ENCODE results near the gene TCF4. TPM values are rescaled to one million over a fixed set of nuclear protein-coding genes. Genes with fewer than 3 reads are reported as not detected.

The TCF4 gene
- total and polyA plus RNA-seq, 5 experiments from 2014 or later, result 0.39 to 8.9 (median 1.1) TPM

DNA sequence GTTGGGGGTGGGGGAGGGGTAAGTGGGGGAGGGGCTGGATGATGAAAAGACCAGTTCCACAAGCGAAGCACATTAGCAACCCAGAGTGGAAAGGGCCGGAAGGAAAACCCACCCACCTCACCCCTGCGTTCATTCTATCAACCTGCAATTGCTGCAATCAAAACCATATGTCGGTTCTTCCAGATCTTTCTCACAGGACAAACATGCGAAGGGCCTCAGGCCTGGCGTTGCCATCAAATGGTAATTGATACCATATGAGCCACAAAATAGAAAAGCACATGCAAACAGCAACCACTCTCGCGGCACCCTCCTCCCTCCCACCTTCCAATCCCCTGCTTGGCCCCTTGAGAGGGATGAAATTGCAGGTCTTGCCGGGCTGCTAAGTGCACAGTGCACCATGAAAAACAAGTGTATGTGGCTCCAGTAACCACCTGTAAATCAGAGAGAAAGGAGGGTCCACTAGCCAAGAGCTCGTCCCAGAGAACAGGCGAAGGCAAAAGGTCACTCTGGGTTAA is 287.5 kb downstream of the TCF4 start:
- Mint-ChIP-seq H3K36me3 (peaks cover 0 to 4% (median 0%) of the 10 kb centered on the region in 3 donors), H3K27ac (no peak overlapping the region), H3K4me1 (peaks cover 0 to 23% (median 0%) of the 10 kb centered on the region in 4 donors), H3K4me3 (no peak overlapping the region), H3K27me3 (peaks cover 0 to 10% (median 0%) of the 10 kb centered on the region in 5 donors), H3K9me3 (peaks cover 0 to 2% (median 0%) of the 10 kb centered on the region in 9 donors)
- POLR2A ChIA-PET, result no interaction called here
- DNase-seq, result no peak
- ATAC-seq, result no peak

DNA sequence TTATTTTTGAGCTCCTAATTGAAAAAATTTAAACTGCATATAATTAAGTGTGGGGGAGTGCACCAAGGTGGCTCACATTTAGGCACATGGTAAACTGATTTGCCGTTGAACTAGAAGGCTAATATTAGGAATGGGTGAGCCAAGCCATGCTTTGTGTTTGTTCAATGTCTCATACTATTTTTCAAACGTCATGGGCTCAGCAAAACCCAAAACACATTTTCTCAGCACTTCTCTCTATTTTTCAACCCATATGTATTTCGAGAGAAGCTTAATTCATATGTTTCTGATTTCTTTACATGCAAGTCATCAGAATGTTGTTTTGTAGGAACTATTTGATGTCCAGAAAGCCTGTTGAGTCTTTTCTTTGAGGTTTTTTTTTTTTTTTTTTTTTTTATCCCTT is 291.2 kb downstream of the TCF4 start:
- H3K36me3 Mint-ChIP-seq, result no peaks in the 10 kb centered on the region
- no peak overlapping the region for H3K27ac Mint-ChIP-seq
- DNase-seq, result no peak
- H3K27me3 Mint-ChIP-seq, result peaks cover 0 to 3% (median 0%) of the 10 kb centered on the region in 5 donors
- H3K4me3 Mint-ChIP-seq, result no peak overlapping the region
- peaks cover 0 to 13% (median 0%) of the 10 kb centered on the region in 4 donors for H3K4me1 Mint-ChIP-seq
- no peaks in the 10 kb centered on the region for H3K9me3 Mint-ChIP-seq
- POLR2A ChIA-PET, result no interaction called here
- ATAC-seq, result no peak

DNA sequence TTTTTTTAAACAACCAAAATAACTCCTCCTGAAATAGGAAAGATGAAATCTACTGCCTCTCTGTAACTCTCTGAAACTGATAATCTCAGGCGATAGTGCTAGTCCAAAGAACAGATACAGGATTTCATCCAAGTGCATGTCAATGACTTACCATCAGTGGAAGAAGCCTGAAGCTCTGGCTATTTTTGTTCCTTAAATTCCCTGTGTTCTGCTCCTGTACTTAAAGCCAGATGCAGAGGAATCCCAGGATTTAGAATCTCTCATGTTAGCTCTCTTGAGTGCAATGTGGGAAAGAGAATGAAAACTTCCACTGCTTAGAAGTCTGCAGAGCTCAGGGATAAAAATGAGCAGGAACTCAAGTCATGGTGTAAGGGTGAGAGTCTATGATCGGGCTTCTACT is 291.9 kb downstream of the TCF4 start:
- Mint-ChIP-seq H3K27ac (no peak overlapping the region), H3K9me3 (no peaks in the 10 kb centered on the region), H3K36me3 (no peaks in the 10 kb centered on the region), H3K4me3 (no peak overlapping the region), H3K4me1 (peaks cover 0 to 13% (median 0%) of the 10 kb centered on the region in 4 donors), H3K27me3 (peaks cover 0 to 3% (median 0%) of the 10 kb centered on the region in 5 donors)
- ATAC-seq (no peak), DNase-seq (no peak)
- POLR2A ChIA-PET, result no interaction called here

DNA sequence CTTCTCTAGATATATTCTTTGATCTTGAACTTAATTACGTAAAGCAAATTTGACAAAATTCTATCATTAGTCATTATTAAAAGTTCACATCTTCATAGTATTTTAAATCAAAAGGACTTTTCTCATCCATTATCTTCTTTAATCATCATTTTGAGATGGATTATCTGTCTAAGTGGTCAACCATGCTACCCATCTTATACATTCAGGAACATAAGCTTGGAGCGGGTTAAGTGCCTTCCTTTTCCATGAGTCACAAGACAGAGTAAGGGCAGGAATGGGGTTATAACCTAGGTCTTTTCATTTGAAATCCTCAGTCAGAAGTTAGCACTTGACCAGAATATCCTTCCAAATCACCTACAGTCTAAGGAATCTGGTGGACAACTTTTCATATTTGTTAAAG is 297.1 kb downstream of the TCF4 start:
- DNase-seq, result no peak
- Mint-ChIP-seq H3K36me3 (no peaks in the 10 kb centered on the region), H3K4me1 (peaks cover 0 to 8% (median 0%) of the 10 kb centered on the region in 4 donors), H3K27ac (no peak overlapping the region), H3K27me3 (no peaks in the 10 kb centered on the region), H3K9me3 (no peaks in the 10 kb centered on the region), H3K4me3 (no peak overlapping the region)
- POLR2A ChIA-PET, result no interaction called here
- ATAC-seq, result no peak

DNA sequence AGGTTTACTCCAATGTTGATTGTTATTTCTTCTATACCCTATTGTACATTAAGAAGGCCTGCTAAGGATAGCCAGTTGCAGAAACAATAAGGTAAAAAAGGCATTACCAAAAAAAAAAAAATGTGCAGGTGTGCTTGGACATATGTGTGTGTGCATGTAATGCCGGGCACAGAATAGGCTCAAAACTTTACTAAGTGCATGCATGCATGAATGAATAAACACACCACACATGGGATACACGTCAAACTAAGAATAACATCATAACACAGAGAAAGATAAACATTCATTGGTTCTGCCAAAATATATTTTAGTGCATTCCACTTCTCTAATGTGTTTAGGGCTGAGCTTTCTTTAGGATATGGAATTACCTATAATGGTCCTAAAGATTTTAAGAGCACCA is 298.2 kb downstream of the TCF4 start:
- Mint-ChIP-seq H3K27ac (no peak overlapping the region), H3K9me3 (no peaks in the 10 kb centered on the region), H3K27me3 (no peaks in the 10 kb centered on the region), H3K36me3 (no peaks in the 10 kb centered on the region), H3K4me1 (peaks cover 0 to 8% (median 0%) of the 10 kb centered on the region in 4 donors), H3K4me3 (no peak overlapping the region)
- POLR2A ChIA-PET, result no interaction called here
- DNase-seq, result no peak
- no peak for ATAC-seq

DNA sequence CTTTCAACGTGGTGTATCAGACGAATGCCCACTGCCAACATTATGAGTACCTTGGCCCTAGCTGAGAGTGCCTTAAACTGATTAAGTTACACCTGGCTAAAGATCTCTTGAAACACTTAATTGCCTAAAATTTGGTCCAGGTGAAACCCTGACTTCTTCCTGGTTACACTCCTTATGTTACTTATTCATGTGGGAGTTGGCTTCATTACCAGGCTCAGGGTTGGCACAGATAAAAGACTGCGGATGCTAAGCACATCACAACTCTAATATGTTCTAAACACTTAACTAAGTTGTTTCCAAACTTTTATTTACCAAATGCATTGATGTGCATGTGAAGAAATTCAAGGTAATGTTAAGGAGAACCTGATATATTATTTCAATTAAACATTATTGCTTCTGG is 298.9 kb downstream of the TCF4 start:
- H3K9me3 Mint-ChIP-seq, result no peaks in the 10 kb centered on the region
- no peaks in the 10 kb centered on the region for H3K27me3 Mint-ChIP-seq
- POLR2A ChIA-PET, result no interaction called here
- peaks cover 0 to 8% (median 0%) of the 10 kb centered on the region in 4 donors for H3K4me1 Mint-ChIP-seq
- H3K27ac Mint-ChIP-seq, result no peak overlapping the region
- ATAC-seq, result no peak
- H3K36me3 Mint-ChIP-seq, result no peaks in the 10 kb centered on the region
- DNase-seq, result no peak
- no peak overlapping the region for H3K4me3 Mint-ChIP-seq

DNA sequence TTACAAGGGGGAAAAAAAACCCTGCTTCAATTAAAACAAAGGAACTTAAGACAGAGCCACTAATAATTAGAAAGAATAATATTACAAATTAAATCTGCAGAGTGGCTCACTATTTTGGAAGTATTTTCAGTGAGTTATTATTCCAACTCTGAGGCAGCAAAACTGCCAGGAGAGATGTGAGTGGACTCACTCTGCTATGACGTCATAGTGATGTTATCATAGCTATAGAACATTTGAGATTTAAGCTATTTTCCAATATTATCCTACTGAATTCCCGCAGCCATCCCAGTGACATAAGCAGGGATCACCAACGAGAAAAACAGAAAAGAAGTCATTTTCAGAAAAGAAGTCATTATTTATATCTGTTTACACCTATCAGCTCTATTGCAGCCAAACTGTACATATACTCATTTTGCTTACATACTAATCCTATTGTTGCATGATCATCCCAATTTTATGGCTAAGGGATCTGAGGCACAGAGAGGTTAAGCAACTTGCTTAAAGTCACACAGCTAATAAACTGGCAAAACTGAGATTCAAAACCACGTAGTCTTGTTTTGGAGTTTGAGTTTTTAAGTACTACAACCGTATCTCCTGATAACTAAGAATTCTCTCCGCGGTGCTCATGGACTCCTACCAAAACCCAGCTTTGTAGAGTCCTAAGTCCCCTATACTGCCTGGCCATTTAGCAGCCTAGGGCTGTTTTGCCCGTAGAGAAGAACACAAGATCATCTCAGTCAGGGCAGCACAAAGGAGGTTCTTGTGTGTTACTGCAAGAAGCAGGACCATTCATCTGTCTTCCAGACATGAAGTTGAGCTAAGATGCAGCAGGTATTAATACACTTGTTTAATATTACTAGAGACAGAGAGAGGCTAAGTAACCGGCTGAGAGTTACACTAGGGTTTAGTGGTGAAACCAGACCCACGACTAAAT is 299.8 kb downstream of the TCF4 start:
- POLR2A ChIA-PET, result no interaction called here
- no peak overlapping the region for H3K27ac Mint-ChIP-seq
- peaks cover 0 to 8% (median 0%) of the 10 kb centered on the region in 4 donors for H3K4me1 Mint-ChIP-seq
- no peaks in the 10 kb centered on the region for H3K27me3 Mint-ChIP-seq
- H3K9me3 Mint-ChIP-seq, result no peaks in the 10 kb centered on the region
- no peak for DNase-seq
- no peak overlapping the region for H3K4me3 Mint-ChIP-seq
- no peak for ATAC-seq
- H3K36me3 Mint-ChIP-seq, result no peaks in the 10 kb centered on the region

DNA sequence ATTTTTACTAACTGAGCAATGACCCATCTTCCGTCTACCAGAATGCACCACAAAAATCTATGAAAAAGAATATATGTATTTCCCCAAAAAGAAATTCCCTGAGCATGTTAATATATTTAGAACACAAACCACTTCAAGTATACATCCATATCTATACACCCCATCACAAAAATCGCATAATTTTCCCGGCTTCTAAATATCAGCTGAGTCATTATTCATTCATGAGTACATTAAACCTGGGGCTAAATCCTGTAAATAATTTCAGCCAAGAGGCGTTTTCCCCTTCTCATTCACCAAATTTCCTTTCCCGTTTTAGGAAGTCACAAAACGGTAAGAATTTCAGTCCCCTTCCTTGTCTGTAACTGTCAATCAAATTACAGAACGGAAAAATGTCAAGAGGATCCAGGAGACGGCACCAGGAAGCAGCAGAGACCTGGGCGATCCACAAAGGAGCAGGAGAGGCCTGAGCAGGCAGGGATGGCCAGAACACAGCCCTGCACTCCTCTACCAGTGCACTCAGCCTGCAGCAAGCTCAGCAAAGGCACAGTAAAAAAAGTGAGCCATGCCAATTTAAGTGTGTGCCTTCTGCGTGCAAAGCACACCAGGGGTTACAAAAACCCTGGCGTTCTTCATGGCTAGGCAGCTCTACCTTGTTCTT is 300.7 kb downstream of the TCF4 start:
- H3K27ac Mint-ChIP-seq, result no peak overlapping the region
- POLR2A ChIA-PET, result no interaction called here

DNA sequence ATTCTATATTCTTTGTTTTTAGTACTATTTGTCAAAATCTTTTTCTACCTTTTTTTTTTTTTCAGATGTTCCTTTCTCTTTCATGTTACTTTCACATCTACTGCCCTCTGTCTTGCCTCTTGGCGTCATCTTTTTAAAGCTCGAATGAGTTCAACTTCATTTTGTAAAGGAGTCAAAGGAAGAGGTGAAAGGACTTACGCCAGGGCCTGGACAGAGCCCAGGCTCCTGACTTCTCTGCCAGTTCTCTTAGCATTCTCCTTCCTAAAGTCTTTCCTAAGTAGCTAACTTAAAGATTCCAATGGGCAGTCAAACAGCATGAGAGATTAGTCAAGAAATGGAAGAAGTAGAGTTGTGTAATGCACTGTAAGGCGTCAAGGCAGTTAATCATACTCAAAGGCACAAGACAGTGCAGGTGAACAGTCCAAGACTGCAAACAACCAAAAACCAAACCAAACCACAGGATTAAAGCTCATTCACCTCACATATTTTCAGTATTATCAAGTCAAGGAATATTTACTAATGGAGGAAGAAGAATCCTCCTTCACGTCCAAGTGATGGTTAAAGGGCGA is 301.7 kb downstream of the TCF4 start:
- DNase-seq, result no peak
- Mint-ChIP-seq H3K9me3 (no peaks in the 10 kb centered on the region), H3K4me1 (peaks cover 0 to 8% (median 0%) of the 10 kb centered on the region in 4 donors), H3K27ac (no peak overlapping the region), H3K4me3 (no peak overlapping the region), H3K36me3 (no peaks in the 10 kb centered on the region), H3K27me3 (no peaks in the 10 kb centered on the region)
- POLR2A ChIA-PET, result no interaction called here
- ATAC-seq, result no peak

More for the DNA sequence above, 300.7 kb downstream of the TCF4 start:
- ATAC-seq, result no peak
- peaks cover 0 to 8% (median 0%) of the 10 kb centered on the region in 4 donors for H3K4me1 Mint-ChIP-seq
- no peaks in the 10 kb centered on the region for H3K27me3 Mint-ChIP-seq
- H3K4me3 Mint-ChIP-seq, result no peak overlapping the region
- H3K36me3 Mint-ChIP-seq, result no peaks in the 10 kb centered on the region
- H3K9me3 Mint-ChIP-seq, result no peaks in the 10 kb centered on the region
- no peak for DNase-seq

DNA sequence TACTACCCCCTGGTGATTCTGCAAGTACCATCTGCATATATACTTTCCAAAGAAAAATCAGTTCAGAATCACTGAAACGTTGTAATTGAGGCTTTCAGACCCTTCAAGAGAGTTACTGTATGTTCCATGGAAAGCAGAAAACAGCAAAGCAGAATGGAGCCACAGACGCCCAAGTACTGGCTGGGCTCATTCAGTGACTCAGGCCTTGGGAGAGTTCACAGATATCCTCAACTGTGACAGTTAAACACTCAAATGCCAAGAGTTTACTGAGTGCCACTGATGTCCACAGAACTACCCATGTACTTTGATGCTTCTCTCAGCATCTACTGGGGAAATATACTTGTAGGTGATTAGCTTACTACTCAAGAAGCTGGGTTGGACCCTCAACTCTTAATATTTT is 303.4 kb downstream of the TCF4 start:
- POLR2A ChIA-PET, result no interaction called here
- no peak for DNase-seq
- H3K27ac Mint-ChIP-seq, result no peak overlapping the region
- H3K4me3 Mint-ChIP-seq, result no peak overlapping the region
- no peaks in the 10 kb centered on the region for H3K27me3 Mint-ChIP-seq
- peaks cover 0 to 4% (median 0%) of the 10 kb centered on the region in 4 donors for H3K4me1 Mint-ChIP-seq
- no peak for ATAC-seq
- no peaks in the 10 kb centered on the region for H3K36me3 Mint-ChIP-seq
- no peaks in the 10 kb centered on the region for H3K9me3 Mint-ChIP-seq

DNA sequence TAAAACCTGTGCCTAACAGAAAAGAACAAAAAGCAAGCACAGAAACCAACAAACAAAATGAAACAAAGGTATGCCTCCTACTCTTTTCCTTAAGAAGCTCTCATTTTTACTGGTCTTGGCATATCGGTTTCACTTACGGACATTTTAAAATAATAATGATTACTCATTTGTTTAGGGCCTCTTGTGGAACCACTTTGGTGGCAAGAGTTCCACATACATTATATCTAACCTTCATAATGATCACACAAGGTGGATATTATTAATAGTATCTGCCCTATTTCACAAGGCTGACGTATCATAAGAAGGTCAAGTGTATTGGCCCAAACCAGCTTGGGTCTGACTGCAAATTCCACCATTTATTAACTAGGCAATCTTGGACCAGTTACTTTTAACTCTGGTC is 304.7 kb downstream of the TCF4 start:
- ATAC-seq, result no peak
- Mint-ChIP-seq H3K27ac (no peak overlapping the region), H3K36me3 (no peaks in the 10 kb centered on the region), H3K9me3 (no peaks in the 10 kb centered on the region), H3K4me1 (peaks cover 0 to 4% (median 0%) of the 10 kb centered on the region in 4 donors), H3K4me3 (no peak overlapping the region), H3K27me3 (no peaks in the 10 kb centered on the region)
- no peak for DNase-seq
- POLR2A ChIA-PET, result no interaction called here

DNA sequence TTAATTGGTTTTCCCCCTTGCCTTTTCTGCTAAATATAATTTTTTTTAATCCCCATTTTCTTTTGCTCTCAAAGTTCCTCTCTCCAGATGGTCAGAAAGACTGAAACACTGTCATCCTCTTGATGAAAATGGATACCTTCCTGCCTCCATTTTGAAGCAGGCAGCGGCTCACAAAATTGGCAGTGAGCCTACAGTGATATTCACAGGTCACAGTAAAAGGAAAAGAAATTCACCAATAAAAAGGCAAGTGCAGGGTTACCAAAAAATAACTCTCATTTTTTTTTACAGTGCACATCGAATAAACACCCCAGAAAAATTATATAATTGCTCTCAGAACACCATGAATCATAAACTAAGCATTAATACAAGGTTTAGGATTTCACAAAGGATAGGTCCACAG is 307.5 kb downstream of the TCF4 start:
- no peak for DNase-seq
- Mint-ChIP-seq H3K27ac (no peak overlapping the region), H3K4me3 (no peak overlapping the region), H3K36me3 (no peaks in the 10 kb centered on the region), H3K4me1 (no peaks in the 10 kb centered on the region), H3K27me3 (no peaks in the 10 kb centered on the region), H3K9me3 (no peaks in the 10 kb centered on the region)
- no peak for ATAC-seq
- POLR2A ChIA-PET, result no interaction called here
